Measurements from ENCODE around the gene CDK4. TPM values are rescaled to one million over a fixed set of nuclear protein-coding genes. Genes with fewer than 3 reads are reported as not detected.

Gene CDK4
- total and polyA plus RNA-seq, 8 donors: 80.1 to 269 (median 231) TPM

DNA sequence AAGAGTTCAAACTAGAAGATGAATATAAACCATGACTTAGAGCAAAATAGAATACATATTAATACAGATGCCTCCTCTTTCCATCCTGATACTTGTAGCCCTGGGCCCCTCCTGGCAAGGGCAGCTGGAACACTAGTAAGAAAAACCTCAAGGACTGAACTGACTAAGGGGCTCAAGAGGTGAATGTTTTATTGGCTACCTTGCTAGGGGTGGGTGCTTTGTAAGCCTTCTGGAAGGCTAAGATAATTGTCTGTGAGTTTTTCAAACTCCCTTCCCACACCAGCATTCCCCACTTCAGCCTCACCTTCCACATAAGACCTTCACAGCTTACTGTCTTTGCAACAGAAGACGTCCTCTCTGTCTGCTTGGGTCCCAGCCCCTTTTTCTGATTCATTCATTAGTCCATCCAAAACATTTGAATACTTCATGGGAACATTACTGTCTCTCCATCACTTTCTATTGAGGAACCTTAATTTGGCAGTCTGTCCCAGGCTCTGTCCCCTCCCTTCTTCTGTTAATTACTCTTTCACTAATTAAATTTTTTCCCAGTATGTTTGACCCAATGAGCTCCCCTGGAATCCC is 1.7 kb upstream of the CDK4 start:
- H3K9me3 ChIP-seq: no peaks in the 10 kb centered on the region
- peaks cover 0 to 12% of the 10 kb centered on the region in 2 donors for H3K27me3 ChIP-seq
- DNase-seq: no peak
- H3K4me1 ChIP-seq: peaks cover 10 to 57% of the 10 kb centered on the region in 2 donors
- H3K36me3 ChIP-seq: peaks cover 0 to 34% of the 10 kb centered on the region in 2 donors
- H3K27ac ChIP-seq: peak overlapping the region; percentile 76 to 85
- H3K4me3 ChIP-seq: no peak overlapping the region
- intact Hi-C loops (cut with DNase I): no loop called here
- TF ChIP-seq, protein P1, sequence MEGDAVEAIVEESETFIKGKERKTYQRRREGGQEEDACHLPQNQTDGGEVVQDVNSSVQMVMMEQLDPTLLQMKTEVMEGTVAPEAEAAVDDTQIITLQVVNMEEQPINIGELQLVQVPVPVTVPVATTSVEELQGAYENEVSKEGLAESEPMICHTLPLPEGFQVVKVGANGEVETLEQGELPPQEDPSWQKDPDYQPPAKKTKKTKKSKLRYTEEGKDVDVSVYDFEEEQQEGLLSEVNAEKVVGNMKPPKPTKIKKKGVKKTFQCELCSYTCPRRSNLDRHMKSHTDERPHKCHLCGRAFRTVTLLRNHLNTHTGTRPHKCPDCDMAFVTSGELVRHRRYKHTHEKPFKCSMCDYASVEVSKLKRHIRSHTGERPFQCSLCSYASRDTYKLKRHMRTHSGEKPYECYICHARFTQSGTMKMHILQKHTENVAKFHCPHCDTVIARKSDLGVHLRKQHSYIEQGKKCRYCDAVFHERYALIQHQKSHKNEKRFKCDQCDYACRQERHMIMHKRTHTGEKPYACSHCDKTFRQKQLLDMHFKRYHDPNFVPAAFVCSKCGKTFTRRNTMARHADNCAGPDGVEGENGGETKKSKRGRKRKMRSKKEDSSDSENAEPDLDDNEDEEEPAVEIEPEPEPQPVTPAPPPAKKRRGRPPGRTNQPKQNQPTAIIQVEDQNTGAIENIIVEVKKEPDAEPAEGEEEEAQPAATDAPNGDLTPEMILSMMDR (IDR thresholded peaks at IDR 0.05): no peak
- ATAC-seq: no peak

DNA sequence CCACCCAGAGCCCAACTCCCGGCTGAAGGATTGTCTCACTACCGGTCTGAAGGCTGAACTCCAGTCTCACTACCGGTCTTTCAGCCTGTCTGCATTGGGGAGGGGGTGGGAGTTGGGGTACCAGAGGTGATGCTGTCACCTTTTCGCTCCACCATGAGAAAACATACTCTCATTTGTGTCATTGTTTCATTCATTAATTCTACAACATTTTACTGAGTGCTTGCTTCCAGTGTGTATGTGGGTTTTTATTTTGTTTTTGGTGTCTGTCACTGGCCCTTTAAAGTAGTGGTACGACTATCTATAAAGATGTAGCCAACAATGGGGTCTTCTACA is 524 bp upstream of the CDK4 start:
- ATAC-seq (no peak), DNase-seq (no peak)
- peaks cover 0 to 12% of the 10 kb centered on the region in 2 donors for H3K27me3 ChIP-seq
- H3K36me3 ChIP-seq: peaks cover 0 to 34% of the 10 kb centered on the region in 2 donors
- no peaks in the 10 kb centered on the region for H3K9me3 ChIP-seq
- H3K27ac ChIP-seq: peak overlapping the region; percentile 76 to 85
- intact Hi-C loops (cut with DNase I): no loop called here
- peaks cover 10 to 57% of the 10 kb centered on the region in 2 donors for H3K4me1 ChIP-seq
- TF ChIP-seq, protein P1 (IDR thresholded peaks at IDR 0.05): no peak
- H3K4me3 ChIP-seq: peak overlapping the region in 1 of 2 donors; percentile 75

DNA sequence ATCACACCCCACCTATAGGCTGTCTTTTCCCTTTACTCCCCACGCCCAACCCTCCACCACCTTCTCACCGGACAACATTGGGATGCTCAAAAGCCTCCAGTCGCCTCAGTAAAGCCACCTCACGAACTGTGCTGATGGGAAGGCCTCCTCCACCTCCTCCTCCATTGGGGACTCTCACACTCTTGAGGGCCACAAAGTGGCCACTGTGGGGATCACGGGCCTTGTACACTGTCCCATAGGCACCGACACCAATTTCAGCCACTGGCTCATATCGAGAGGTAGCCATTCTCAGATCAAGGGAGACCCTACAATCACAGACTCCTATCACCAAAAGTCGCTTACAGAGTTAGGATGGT is 700 bp downstream of the CDK4 start:
- ATAC-seq: no peak
- peaks cover 0 to 12% of the 10 kb centered on the region in 2 donors for H3K27me3 ChIP-seq
- intact Hi-C loops (cut with DNase I): no loop called here

DNA sequence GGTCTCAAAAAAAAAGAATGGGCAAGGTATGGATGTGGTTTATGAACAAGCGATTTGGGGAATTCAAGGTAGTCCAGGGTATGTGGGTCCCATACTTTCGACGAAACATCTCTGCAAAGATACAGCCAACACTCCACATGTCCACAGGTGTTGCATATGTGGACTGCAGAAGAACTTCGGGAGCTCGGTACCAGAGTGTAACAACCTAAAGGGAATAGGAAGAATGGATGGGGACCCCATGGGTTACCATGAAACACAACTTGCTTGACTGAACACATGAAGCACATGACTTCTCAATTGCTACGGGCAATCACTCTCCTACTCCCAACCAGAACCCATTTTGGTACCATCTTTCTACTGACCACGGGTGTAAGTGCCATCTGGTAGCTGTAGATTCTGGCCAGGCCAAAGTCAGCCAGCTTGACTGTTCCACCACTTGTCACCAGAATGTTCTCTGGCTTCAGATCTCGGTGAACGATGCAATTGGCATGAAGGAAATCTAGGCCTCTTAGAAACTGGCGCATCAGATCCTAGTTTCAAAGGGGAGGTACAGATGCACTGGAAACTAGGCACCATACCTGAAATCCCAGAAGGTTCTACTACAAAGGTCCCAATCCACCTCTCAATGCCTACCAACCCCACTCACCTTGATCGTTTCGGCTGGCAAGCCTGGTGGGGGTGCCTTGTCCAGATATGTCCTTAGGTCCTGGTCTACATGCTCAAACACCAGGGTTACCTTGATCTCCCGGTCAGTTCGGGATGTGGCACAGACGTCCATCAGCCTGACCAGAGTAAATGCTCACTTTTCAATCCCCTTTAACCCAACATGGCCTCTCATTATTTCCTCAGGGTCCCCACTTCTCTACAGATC is 1.3 kb downstream of the CDK4 start:
- peak overlapping the region in 1 of 2 donors; percentile 85 for H3K27ac ChIP-seq
- DNase-seq: no peak
- TF ChIP-seq, protein P1 (IDR thresholded peaks at IDR 0.05): no peak
- ATAC-seq: no peak
- peaks cover 10 to 50% of the 10 kb centered on the region in 2 donors for H3K4me1 ChIP-seq
- no peaks in the 10 kb centered on the region for H3K9me3 ChIP-seq
- peaks cover 0 to 49% of the 10 kb centered on the region in 2 donors for H3K36me3 ChIP-seq
- H3K4me3 ChIP-seq: peak overlapping the region; percentile 67 to 75
- H3K27me3 ChIP-seq: peaks cover 0 to 12% of the 10 kb centered on the region in 2 donors
- intact Hi-C loops (cut with DNase I): no loop called here

More for the DNA sequence above, 700 bp downstream of the CDK4 start:
- H3K36me3 ChIP-seq: peaks cover 0 to 44% of the 10 kb centered on the region in 2 donors
- peak overlapping the region; percentile 85 to 87 for H3K27ac ChIP-seq
- DNase-seq: no peak
- TF ChIP-seq, protein P1 (IDR thresholded peaks at IDR 0.05): no peak
- H3K4me3 ChIP-seq: peak overlapping the region; percentile 67 to 75
- no peaks in the 10 kb centered on the region for H3K9me3 ChIP-seq
- H3K4me1 ChIP-seq: peaks cover 10 to 51% of the 10 kb centered on the region in 2 donors

DNA sequence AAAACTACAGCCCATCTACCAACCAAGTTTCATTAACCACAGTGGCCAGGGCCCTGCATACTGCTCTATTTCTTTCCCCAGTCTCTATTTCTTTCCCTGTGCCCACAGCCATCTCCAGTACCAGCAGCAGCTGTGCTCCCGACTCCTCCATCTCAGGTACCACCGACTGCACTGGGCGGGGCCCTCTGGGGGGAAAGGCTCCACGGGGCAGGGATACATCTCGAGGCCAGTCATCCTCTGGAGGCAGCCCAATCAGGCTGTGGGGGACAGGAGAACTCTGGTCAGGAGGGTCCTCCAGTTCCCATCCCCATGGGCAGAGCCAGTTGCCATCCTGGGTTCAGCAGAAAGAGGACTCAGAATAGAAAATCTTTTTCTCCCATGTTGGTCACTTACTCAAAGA is 3.0 kb downstream of the CDK4 start:
- H3K9me3 ChIP-seq: no peaks in the 10 kb centered on the region
- intact Hi-C loops (cut with DNase I): no loop called here
- H3K4me3 ChIP-seq: no peak overlapping the region
- peaks cover 0 to 49% of the 10 kb centered on the region in 2 donors for H3K36me3 ChIP-seq
- peaks cover 10 to 49% of the 10 kb centered on the region in 2 donors for H3K4me1 ChIP-seq
- ATAC-seq (no peak), DNase-seq (no peak)
- TF ChIP-seq, protein P1 (IDR thresholded peaks at IDR 0.05): no peak
- no peak overlapping the region for H3K27ac ChIP-seq
- H3K27me3 ChIP-seq: peaks cover 0 to 3% of the 10 kb centered on the region in 2 donors
